B cell (primary cell): ENCODE measurements around the gene PPP1R12B.

Experiments used
- EZH2 ChIP-seq: IDR thresholded peaks from 2 replicates; pipeline ENCODE4 v1.6.1; 2012; ENCODE audit warnings: borderline replicate concordance, low read depth, mild to moderate bottlenecking, moderate library complexity, low read length; ENCODE audit not compliant: insufficient read depth, poor library complexity, severe bottlenecking
- TF ChIP-seq, protein P1 (sequence below): fragments of 200-600 bp; IDR thresholded peaks from one replicate; pipeline ENCODE4 v1.8.0; 2022; ENCODE audit warnings: antibody characterized with exemption, mild to moderate bottlenecking

DNA sequence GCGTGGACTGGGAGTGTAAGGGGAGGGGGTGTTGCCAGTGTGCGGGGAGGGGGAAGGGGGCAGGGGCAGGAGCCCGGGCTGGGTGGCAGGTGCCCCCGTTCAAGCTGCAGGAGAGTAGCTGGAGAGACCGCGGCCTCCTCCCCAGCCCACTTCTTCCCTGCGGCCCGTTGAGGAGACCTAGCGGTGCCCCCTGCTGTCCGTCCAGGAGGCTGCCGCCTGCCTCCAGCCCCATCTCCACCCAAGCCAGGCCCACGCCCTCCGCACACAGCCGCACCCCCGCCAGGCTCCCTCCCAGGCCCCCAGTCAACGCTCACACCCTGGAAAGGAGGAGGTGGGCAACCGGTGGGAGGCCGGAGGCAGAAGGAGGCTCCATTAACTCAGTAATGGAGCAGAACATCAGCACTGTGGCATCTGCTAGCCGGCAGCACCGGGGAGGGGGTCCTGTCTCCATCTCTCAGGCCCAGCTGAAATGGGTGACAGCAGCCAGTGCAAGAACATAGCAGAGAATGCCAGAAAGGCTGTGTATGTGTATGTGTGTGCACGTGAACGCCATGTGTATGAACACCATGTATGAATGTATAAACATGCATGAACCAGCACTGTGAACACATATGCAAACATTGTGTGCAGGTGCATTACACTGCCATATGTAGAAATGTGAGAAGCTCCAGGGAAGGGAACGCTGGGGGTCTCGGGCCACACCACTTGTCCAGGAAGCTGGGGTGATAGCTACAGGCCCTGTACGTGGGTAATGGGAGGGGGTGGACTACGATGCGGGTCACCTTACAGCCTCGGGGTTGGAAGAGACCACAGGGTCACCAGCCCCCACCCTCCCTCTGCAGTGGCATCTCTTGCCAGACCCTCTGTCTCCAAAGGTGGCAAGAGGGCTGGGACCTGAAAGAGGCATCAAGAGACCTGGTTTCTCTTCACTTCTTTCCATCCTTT, 277.2 kb downstream of the PPP1R12B start:
- TF ChIP-seq EZH2 = no peak
- TF ChIP-seq, protein P1, sequence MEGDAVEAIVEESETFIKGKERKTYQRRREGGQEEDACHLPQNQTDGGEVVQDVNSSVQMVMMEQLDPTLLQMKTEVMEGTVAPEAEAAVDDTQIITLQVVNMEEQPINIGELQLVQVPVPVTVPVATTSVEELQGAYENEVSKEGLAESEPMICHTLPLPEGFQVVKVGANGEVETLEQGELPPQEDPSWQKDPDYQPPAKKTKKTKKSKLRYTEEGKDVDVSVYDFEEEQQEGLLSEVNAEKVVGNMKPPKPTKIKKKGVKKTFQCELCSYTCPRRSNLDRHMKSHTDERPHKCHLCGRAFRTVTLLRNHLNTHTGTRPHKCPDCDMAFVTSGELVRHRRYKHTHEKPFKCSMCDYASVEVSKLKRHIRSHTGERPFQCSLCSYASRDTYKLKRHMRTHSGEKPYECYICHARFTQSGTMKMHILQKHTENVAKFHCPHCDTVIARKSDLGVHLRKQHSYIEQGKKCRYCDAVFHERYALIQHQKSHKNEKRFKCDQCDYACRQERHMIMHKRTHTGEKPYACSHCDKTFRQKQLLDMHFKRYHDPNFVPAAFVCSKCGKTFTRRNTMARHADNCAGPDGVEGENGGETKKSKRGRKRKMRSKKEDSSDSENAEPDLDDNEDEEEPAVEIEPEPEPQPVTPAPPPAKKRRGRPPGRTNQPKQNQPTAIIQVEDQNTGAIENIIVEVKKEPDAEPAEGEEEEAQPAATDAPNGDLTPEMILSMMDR = peak; percentile 67
